HG03432 (cell line): ENCODE measurements around the gene ADPRS.

ENCODE experiments used
- ATAC-seq: cut with Tn5 transposase; IDR thresholded peaks from one replicate; pipeline ENCODE4 v1.9.1; 2021; ENCODE audit warnings: mild to moderate bottlenecking, moderate library complexity; ENCODE audit not compliant: unreplicated experiment

The ADPRS gene

GRCh38 chr1:36107394-36107793 lies 18.7 kb downstream of the ADPRS start:
- ATAC-seq, result no peak

GRCh38 chr1:36108314-36108713 lies 19.6 kb downstream of the ADPRS start:
- no peak for ATAC-seq

- ATAC-seq, result no peak
Observed at GRCh38 chr1:36109041-36109679, 20.5 kb downstream of the ADPRS start.

- ATAC-seq, result no peak
Observed at GRCh38 chr1:36111151-36111550, 22.5 kb downstream of the ADPRS start.

- ATAC-seq, result no peak
Observed at GRCh38 chr1:36112823-36113222, 24.1 kb downstream of the ADPRS start.

- no peak for ATAC-seq
Observed at GRCh38 chr1:36114371-36114770, 25.7 kb downstream of the ADPRS start.

- no peak for ATAC-seq
Observed at GRCh38 chr1:36115200-36115669, 26.5 kb downstream of the ADPRS start.

- ATAC-seq, result no peak
Observed at GRCh38 chr1:36115931-36116330, 27.2 kb downstream of the ADPRS start.

GRCh38 chr1:36116901-36117300 lies 28.2 kb downstream of the ADPRS start:
- ATAC-seq, result no peak

GRCh38 chr1:36118447-36119204 lies 29.9 kb downstream of the ADPRS start:
- ATAC-seq, result no peak

- no peak for ATAC-seq
Observed at GRCh38 chr1:36119456-36119855, 30.8 kb downstream of the ADPRS start.

GRCh38 chr1:36122062-36123030 lies 33.7 kb downstream of the ADPRS start:
- ATAC-seq, result no peak

- ATAC-seq, result no peak
Observed at GRCh38 chr1:36123356-36123755, 34.7 kb downstream of the ADPRS start.

- ATAC-seq, result no peak
Observed at GRCh38 chr1:36124404-36125128, 35.9 kb downstream of the ADPRS start.

GRCh38 chr1:36125129-36125991 lies 36.7 kb downstream of the ADPRS start, which contains the start of gene COL8A2:
Gene COL8A2, minus strand, starts transcription at chr1:36125222. Its CDS starts 24,980 bp downstream, at chr1:36100242.
- ATAC-seq, result no peak

GRCh38 chr1:36126005-36126716 lies 37.5 kb downstream of the ADPRS start:
- no peak for ATAC-seq

GRCh38 chr1:36126797-36127500 lies 38.3 kb downstream of the ADPRS start:
- no peak for ATAC-seq
